GM18520 (cell line): ENCODE measurements around the gene BUB3.

Source experiments
- ATAC-seq: cut with Tn5 transposase; IDR thresholded peaks from one replicate; pipeline ENCODE4 v1.9.1; 2021; ENCODE audit not compliant: unreplicated experiment

The BUB3 gene, protein sequence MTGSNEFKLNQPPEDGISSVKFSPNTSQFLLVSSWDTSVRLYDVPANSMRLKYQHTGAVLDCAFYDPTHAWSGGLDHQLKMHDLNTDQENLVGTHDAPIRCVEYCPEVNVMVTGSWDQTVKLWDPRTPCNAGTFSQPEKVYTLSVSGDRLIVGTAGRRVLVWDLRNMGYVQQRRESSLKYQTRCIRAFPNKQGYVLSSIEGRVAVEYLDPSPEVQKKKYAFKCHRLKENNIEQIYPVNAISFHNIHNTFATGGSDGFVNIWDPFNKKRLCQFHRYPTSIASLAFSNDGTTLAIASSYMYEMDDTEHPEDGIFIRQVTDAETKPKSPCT

DNA sequence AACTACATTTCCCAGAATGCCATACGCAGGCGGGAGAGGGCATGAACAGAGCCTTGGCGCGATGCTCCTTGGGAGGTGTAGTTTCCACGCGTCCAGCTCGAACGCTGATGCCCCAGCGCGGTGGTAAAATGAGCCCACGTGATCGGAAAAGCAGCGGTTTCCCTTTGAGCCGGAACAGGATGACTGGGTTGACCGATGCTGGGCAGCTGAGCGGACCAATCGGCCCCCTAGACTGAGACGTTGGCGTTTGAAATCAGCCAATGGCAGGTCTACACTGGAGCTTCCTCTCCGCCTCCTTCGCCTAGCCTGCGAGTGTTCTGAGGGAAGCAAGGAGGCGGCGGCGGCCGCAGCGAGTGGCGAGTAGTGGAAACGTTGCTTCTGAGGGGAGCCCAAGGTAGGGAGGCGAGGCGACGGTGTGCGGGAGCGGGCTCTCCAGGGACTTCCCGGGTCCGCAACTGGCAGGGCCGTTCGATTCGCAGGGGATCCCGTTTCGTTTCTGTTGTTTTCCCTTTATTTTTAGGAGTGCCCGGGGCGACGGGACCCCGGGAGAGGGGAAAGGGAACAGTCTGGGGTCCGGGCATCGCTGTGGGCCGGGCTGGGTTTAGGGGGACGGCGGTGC is at the start of gene BUB3:
BUB3 (plus strand) TSS at position 311 of the 619 bp plus-strand sequence. CDS start 516 bp downstream, outside the sequence.
- peak; percentile 93 for ATAC-seq

DNA sequence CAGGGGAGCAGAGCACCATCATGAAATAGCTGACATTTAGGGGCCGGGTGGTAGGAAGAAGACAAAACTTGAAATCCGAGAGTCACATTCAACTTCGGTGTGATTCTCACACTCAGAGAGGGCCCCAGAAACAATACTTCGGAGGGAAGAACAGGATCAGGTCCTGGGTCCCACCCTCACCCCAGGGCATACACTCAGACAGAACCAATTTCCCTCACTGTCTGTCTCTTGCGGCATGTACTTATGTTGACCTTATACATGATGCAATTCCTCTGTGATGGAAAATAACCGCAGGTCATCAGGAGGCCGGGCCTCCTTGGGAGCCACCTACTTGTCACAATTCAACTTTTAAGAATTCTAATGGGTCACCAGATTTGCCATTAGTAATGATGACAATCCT is 44.7 kb upstream of the BUB3 start:
- ATAC-seq = no peak

DNA sequence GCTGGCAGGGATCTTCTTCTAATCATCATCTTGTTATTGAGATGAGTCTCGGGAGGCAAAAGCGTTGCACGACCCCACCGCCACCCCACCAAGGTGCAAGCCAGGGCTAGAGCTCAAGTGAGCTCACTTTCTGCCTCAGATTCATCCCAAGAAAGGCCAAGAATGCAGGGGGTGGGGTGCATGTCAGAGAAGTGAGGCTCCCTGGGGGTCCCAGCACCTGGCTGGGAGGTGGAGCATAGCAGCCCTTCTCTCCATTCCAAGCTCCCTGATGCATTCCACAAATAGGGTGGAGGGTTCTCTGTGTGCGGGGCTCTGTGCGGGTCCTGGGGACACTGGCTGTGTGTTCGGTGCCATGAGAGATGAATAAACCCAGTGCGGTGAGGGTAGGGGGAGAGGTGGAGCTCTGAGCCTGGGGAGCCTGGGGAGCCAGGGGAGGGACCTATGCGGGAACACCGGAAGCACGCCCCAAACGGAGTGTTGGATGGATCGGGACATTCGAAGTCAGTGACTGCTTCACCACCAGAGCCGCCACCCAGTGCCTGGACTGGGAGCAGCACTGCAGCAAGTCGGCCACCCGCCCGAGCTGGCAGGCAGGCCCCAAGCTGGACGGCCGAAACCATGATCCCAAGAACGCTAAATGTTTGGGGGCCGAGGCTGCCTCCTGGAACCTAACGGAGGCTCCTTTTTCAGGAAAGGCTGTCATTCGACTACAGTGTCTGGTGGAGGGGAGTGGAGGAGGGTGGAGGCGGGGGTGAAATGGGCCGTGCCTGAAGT is 36.4 kb upstream of the BUB3 start:
- no peak for ATAC-seq

DNA sequence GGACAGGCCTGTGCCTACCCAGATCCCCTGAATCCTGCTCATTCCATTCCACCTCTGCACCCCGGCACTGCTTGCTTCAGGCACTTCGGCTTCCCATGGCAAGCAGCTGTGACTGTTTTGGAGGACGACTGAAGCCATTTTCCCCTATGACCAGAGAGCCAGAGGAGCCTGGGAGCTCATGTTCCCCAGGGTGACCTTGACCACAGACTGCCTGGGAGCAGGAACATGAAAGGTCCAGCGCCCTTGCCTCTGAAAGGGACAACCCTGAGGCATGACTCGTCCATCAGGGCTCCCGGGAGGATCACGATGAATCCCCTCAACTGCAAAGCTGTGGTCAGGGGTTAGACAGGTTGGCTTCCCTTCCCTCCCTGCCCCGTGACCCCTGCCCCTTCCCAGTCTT is 35.1 kb upstream of the BUB3 start:
- no peak for ATAC-seq

DNA sequence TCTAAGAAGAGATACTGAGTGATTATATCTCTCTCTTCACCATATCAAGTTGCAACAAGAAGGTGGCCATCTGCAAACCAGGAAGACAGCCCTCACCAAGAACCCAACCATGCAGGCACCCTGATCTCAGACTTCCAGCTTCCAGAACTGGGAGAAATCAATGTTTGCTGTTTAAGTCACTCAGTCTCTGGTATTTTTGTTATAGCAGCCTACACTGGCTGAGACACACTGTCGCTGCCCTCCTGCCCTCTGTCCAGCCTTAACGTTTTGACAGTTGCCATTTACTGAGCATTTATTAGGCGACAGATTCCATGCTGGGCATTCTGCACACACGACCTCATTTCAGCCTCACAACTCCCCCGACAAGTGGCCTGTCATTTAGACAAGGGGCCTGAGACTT is 28.0 kb upstream of the BUB3 start:
- ATAC-seq = no peak

DNA sequence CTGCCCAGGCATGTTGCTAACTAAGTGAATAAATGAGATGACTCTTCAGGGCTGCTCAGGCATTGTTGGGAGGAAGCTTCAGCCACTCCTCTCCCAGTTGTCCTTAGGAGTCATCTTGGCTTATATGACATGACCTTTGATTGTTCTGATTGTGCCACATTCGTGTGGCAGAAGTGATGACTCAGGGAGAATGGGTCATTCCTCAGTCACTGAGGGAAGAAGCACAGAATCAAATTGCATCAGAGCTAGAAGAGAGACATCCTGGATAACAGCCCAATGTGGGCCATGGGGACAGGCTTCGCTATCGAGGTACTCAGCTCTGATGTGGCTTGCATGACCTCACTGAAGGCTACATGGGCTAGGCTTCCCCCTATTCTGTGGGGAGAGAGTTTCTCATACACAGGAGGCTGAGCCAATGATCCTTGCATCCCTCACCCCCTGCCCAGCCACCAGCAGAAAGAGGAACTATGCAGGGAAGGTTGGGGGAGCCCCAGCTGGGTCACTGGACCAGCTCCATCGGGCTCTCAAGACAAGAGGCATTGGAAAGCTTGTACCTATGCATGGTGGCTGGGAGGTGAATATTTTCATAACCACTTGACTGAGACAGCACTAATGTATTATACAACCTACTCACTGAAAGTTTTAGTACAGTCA is 24.5 kb upstream of the BUB3 start:
- ATAC-seq = no peak

DNA sequence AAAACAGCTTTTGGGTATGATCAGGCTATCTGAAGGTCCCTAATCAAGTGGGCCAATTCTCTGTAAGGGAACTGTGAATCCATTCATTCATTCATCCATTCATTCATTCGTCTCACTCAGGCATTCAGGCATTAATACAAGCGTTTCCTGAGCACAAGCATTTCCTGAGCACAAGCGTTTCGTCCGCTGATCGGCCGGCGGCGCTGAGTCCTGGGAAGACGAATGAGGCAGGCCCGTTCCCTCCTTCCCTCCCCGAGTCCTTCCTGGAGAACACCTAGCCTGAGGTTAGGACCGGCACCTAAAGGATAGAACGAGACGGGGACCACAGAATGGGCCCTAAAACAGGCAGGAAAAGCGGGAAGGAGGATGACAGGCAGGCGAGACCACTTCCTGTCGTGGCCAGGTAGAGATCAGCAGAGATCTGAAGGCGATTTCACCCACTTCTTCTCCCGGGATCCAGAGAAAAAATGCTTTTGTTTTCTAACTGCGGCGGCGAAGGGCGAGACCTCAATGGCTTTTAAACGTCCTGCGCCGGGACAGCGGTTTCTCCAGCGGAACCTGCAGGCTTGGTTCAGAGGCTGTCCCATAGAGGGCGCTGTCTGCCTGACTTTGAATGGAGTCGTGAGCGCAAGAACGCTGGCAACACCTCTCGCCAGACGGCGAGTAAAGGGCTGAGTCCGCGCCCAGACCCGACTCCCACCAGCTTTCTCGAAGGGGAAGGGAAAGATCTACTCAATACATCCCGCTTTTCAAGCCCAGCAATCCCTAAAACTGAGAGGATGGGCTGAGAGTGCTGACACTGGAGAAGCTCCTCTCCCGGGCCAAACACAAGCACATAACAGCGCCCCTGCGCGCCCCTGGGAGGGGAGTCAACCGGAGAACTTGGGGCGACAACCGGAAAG is 21.4 kb upstream of the BUB3 start:
- ATAC-seq = no peak

DNA sequence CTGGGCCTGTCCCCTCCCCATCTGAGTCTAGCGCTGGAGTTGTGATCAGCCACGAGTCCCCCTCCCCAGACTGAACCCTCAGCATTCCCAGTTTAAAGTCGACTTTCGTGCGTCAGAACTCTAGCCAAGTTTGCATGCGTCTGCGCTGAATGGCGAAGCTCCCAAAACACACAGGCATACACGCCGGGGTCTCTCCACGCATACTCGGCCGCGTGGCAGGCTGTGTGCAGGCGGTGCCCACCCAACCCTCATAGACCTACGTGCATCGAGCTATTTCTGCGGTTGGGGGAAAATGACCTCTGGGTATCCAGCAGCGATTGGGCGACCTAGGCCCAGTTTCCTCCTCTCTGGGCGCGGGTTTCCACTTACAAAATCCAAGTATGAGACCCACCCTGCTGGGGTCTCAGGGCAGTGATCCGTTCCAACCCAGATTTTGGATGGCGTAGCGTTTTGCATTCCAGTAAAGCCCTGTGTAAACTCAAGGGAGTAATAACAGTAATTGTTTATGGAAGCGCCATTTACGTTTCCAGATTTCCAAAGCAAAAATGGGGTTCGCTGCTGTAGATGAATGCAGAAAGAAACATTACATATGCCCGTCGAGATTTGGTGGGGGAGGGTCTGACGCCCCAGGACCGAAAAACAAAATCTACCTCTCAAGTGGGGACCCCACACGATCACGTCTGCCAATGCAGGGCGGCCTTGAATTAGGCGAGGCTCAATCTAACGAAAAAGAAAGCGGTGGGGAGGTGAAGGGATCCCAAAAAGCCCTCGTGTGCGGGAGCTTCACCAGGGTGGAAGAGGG is 20.5 kb upstream of the BUB3 start:
- no peak for ATAC-seq

DNA sequence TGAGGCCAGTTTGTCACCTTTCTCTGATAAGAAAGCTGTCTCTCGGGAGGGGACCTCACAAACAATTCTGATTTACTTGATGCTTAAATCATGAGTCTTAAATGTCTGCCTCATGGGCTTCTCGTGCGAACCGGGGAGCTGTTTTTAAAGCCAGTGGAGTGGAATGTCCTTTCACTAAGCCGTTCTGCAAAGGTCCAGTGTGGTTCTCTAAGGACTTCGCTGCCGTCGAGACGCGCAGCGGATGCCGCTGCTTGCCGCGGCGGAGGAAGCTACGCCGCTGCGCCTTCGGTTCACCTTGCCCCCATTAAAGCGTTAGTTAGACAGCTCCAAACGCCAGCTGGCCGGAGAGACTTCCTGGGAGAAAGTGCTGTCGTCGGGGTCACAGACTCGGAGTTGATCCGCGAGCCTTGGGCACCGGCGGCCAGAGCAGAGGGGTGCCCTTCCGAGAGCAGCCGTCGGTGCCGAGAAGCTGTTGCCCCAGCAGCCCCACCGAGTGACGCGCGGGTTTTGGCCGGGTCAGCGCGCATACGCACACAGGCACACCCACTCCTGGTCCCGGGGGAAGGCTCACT is 19.8 kb upstream of the BUB3 start:
- no peak for ATAC-seq

DNA sequence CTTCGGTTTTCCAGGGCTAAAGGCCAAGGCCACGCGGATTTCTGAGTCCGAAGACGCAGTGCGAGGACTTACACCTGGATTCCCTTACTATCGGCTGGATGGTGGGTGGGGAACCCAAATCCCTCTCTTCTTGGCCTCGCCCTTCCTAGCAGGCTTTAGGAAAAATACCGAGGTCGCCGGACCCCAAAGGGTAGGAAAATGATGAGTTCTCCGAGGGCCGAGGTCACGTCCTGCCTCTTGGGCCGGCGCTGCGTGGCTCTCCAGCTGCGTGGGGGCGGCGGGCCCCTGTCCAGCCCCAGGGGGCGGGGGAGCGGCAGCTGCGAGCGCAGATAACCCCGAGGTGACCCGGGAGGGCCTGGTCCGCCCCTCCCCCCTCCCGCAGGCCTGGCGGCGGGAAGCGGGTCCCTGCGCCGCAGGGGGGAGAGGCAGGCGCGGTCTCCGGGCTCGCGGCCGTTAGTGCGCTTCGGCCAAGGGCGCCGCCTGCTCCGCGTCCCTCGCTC is 19.2 kb upstream of the BUB3 start:
- ATAC-seq = no peak

DNA sequence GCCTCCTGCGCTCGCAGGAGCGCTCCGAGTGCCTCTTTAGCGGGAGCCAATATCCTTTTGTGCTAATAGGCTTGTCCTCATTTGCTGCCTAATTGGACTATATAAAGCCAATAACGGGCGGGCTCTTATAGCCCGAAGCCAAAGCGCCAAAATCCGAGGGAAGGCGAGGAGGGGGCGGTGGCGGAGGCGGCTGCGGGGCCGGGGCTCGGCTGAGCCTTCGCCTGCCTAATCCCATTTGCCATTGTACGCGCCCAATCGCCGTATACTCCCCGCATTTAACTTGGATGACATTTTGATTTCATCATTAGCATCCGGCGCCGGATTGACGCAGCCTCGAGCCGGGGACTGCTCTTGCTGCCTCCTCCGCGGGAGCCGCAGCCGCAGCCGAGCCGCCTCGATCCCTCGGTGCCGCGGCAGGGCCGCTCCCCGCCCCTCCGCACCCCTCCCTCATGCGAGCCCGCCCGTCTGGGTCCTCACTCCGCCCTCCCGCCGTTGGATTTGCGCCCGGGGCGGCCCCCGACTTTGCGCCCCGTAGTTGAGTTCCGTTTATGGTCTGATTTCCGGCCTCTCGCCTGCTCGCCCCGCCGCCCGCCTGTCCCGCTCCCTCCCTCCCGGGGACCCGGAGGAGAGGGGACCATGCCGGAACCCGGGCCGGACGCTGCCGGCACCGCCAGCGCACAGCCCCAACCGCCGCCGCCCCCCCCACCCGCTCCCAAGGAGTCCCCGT is 18.6 kb upstream of the BUB3 start, which contains the start of gene HMX3:
HMX3 (plus strand) TSS at position 556 of the 727 bp plus-strand sequence; CDS start at position 637, 81 bp downstream.
- no peak for ATAC-seq

DNA sequence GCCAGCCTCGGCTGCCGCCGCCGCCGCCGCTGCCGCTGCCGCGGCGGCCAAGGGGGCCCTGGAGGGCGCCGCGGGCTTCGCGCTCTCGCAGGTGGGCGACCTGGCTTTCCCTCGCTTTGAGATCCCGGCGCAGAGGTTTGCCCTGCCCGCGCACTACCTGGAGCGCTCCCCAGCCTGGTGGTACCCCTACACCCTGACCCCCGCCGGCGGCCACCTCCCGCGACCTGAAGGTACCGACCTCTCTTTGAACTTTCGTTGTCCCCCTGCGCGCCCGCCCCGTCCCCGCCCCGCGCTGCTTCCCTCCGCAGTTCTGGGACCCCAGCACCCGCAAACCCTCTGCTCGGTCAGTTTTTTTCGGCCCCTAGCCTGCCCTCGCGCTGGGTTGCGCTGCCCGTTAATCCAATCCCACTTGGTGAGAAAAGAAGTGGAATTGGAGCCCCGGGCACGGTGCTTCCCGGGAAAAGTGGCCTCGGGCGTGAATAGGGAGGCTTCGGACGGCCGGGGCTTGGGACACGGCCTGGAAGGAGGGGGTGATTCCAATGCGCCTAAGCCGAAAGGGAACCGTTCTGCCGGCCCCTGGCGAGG is 17.9 kb upstream of the BUB3 start:
- ATAC-seq = no peak

DNA sequence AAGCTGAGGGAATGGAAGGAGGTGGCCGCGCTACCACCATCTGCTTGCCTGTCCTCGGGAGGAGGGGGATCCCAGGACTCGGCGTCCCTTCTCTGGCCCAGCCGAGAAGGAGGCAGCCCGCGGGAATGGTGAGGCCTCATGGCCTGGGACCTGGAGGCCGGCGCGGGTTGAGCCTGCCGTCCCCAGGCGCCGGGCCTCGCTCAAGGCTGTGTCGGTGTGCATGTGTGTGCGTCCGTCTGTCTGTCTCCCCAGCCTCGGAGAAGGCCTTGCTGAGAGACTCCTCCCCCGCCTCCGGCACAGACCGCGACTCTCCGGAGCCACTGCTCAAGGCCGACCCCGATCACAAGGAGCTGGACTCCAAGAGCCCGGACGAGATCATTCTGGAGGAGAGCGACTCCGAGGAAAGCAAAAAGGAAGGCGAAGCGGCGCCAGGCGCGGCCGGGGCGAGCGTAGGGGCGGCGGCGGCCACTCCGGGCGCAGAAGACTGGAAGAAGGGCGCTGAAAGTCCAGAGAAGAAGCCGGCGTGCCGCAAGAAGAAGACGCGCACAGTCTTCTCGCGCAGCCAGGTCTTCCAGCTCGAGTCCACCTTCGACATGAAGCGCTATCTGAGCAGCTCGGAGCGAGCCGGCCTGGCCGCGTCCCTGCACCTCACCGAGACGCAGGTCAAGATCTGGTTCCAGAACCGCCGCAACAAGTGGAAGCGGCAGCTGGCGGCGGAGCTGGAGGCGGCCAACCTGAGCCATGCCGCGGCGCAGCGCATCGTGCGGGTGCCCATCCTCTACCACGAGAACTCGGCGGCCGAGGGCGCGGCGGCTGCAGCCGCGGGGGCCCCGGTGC is 17.2 kb upstream of the BUB3 start:
- ATAC-seq = no peak

DNA sequence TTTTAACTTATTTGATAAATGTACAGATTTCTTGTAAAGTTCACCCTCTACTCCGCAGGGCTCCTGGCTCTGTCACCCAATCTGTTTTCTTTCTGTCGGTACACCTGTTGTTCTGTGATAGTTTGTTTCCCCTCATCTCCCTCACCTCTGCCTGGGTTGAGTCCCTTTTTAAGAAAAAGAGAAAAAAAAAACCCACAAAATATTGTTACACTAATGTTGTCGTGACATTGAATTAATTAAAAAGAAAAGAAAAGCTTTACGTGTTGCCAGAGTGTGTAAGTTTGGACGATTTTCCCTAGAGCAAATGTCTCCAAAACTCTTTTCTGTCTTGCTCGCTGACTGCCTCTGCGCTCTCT is 15.1 kb upstream of the BUB3 start:
- ATAC-seq = no peak

DNA sequence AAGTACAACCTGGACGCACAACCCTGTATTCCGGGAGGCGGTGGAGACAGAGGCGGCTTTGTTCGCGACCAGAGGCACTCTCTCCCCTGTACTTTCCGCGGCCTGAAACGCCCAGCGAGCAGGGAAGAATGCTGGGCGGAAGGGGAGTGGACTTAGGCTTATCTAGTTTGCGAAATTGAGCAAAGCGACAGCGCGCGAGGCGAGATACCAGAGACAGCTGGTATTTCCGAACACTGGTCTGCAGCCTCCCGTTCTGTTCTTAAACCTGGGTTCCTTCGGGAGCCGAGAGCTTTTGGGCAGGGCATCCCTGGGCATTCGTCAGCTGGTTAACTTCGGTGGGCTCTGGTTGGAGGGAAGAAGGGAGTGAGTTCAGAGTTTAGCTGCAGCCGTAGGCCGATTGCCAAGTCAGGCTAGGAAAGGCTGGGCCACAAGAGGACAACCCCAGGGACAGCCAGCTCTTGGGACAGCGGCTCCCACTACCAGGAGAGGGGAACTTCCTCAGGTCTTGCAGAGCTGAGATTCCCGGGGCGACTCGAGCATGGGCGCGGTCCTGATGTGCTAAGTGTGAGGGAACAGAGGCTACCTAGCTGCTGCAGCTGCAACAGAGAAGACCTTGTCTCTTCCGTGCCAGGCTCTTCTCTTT is 14.6 kb upstream of the BUB3 start:
- no peak for ATAC-seq

DNA sequence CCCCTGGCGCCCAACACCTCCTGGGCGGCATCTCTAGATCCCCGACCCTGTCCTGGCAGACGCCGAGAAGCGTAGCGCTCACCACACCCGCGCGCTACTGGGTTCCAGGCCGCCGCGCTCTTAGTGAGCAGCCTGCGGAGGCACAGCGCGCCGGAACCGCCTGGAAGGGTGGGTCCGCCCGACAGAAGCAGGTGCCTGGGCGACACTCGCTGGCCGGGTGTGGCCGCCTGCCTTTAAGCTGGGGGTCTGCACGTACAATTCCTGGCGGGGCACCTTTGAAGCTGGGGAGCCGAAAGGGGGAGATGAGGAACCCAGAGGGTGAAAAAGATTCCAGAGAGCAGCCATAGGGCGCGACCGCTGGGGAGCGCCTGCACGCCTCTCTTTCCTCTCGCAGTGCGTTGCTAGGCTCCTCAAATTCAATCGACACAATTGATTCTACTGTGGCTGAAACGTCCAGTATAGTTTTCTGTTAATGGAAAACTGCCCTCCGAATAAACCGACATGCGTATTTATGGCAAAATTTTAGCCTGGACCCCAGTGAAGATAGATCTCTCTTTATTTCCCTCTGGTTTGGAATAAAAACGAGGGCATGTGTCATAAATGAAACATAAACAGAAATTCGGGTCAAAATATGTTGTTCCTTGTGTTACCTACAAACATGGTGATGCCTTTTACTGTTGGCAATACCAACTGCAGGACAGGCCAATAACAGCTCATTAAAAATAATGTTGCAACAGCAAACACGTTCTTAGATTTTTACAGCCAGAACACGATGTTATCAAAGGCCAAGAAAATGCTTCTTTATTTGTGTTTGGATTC is 13.8 kb upstream of the BUB3 start:
- ATAC-seq = no peak
